SK-N-MC (cell line): ENCODE results near the gene DDX43.
A peak's percentile ranks its signal among the peaks of the same experiment; 100 is the strongest.
"Not testable (repeated sequence)": the region's sequence is repeated elsewhere in the genome, so short reads cannot be mapped to it uniquely, and the experiment has no call there.

Source experiments
- DNase-seq: peaks from one replicate; pipeline ENCODE4 v3.0.0-alpha.2; 2011; ENCODE audit warnings: low read depth, low spot score
- H3K27ac ChIP-seq: fragments of 200-600 bp; sonication (generic); 2 replicates; pipeline ENCODE4 v1.5.1; 2016; ENCODE audit warnings: mixed run types
- H3K36me3 ChIP-seq: fragments of 200-600 bp; sonication (generic); 2 replicates; pipeline ENCODE4 v1.6.1; 2017; ENCODE audit warnings: antibody characterized with exemption, low read length, mixed read lengths; ENCODE audit not compliant: insufficient read depth
- H3K4me3 ChIP-seq: fragments of 200-600 bp; sonication (generic); 2 replicates; pipeline ENCODE4 v1.5.1; 2016
- H3K9ac ChIP-seq: fragments of 200-600 bp; sonication (generic); 2 replicates; pipeline ENCODE4 v1.8.0; 2017; ENCODE audit warnings: mixed run types, mixed read lengths; ENCODE audit not compliant: insufficient read length
- H3K9me3 ChIP-seq: fragments of 200-600 bp; sonication (generic); 2 replicates; pipeline ENCODE4 v1.6.1; 2017; ENCODE audit warnings: low read depth, mild to moderate bottlenecking, antibody characterized with exemption, low read length, moderate library complexity, mixed read lengths
- EZH2 ChIP-seq: fragments of 200-600 bp; sonication (generic); IDR thresholded peaks from one replicate; pipeline ENCODE4 v1.6.1; 2017; ENCODE audit warnings: antibody characterized with exemption
- FOXP2 ChIP-seq: optimal IDR thresholded peaks from 2 replicates; pipeline ENCODE3; 2011; ENCODE audit warnings: mild to moderate bottlenecking, moderate library complexity; ENCODE audit not compliant: insufficient read depth; ENCODE audit errors: extremely low read length, control extremely low read depth
- POLR2AphosphoS5 ChIP-seq: IDR thresholded peaks from 2 replicates; pipeline ENCODE4 v1.6.1; 2012; ENCODE audit warnings: mild to moderate bottlenecking, low read depth, low read length, borderline replicate concordance

The DDX43 gene

GRCh38 chr6:73451223-73452106 is 56.8 kb downstream of the DDX43 start:
- H3K36me3 ChIP-seq: no peaks in the 10 kb centered on the region
- no peak for DNase-seq
- H3K27ac ChIP-seq: no peak overlapping the region
- H3K9me3 ChIP-seq: no peaks in the 10 kb centered on the region
- no peak for TF ChIP-seq EZH2
- no peak for TF ChIP-seq FOXP2
- no peak for TF ChIP-seq POLR2AphosphoS5
- H3K4me3 ChIP-seq: no peak overlapping the region
- no peak overlapping the region for H3K9ac ChIP-seq

GRCh38 chr6:73452107-73452461 is 57.5 kb downstream of the DDX43 start, which contains the start of gene CGAS:
Gene CGAS (minus strand): TSS chr6:73452297. CDS start chr6:73452181, 116 bp downstream.
- no peak within 1 kb of the TSS for H3K27ac ChIP-seq
- no peaks in the 10 kb centered on the region for H3K36me3 ChIP-seq
- DNase-seq: no peak
- H3K4me3 ChIP-seq: no peak within 1 kb of the TSS
- TF ChIP-seq EZH2 (no peak), POLR2AphosphoS5 (no peak), FOXP2 (no peak)
- H3K9me3 ChIP-seq: no peaks in the 10 kb centered on the region
- H3K9ac ChIP-seq: no peak within 1 kb of the TSS

GRCh38 chr6:73455865-73456629 is 61.4 kb downstream of the DDX43 start:
- TF ChIP-seq EZH2: no peak
- H3K4me3 ChIP-seq: no peak overlapping the region
- no peaks in the 10 kb centered on the region for H3K9me3 ChIP-seq
- H3K36me3 ChIP-seq: no peaks in the 10 kb centered on the region
- peak; percentile 26 for DNase-seq
- no peak overlapping the region for H3K9ac ChIP-seq
- no peak overlapping the region for H3K27ac ChIP-seq

DNA sequence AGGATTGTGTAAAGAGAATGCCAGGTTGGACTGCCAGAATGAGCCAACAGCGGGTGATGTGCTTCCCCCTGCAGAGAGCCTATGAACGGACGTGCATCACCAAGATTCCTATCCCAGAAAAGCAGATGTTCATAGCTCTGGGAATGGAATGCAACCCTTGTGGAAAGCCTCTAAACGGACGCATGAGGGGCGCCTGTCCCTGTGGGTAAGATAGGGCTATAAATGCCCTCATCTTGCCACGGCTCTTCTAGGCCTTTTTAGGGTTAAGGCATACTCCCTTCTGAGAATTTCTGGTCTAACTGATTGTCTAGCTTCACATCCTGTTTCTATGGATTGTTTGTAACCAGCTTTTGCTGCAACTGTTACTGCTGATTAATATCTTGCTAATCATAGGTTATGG is 64.8 kb downstream of the DDX43 start:
- not testable (repeated sequence) for H3K4me3 ChIP-seq, DNase-seq, H3K27ac ChIP-seq, H3K36me3 ChIP-seq, H3K9me3 ChIP-seq, H3K9ac ChIP-seq

- H3K9me3 ChIP-seq: no peaks in the 10 kb centered on the region
- H3K27ac ChIP-seq: no peak overlapping the region
- no peak for TF ChIP-seq EZH2
- no peak for TF ChIP-seq POLR2AphosphoS5
- TF ChIP-seq FOXP2: no peak
- H3K36me3 ChIP-seq: peaks cover 10% of the 10 kb centered on the region
- no peak overlapping the region for H3K9ac ChIP-seq
- no peak for DNase-seq
- H3K4me3 ChIP-seq: no peak overlapping the region
Measured at GRCh38 chr6:73460056-73460455, 65.4 kb downstream of the DDX43 start.

DNA sequence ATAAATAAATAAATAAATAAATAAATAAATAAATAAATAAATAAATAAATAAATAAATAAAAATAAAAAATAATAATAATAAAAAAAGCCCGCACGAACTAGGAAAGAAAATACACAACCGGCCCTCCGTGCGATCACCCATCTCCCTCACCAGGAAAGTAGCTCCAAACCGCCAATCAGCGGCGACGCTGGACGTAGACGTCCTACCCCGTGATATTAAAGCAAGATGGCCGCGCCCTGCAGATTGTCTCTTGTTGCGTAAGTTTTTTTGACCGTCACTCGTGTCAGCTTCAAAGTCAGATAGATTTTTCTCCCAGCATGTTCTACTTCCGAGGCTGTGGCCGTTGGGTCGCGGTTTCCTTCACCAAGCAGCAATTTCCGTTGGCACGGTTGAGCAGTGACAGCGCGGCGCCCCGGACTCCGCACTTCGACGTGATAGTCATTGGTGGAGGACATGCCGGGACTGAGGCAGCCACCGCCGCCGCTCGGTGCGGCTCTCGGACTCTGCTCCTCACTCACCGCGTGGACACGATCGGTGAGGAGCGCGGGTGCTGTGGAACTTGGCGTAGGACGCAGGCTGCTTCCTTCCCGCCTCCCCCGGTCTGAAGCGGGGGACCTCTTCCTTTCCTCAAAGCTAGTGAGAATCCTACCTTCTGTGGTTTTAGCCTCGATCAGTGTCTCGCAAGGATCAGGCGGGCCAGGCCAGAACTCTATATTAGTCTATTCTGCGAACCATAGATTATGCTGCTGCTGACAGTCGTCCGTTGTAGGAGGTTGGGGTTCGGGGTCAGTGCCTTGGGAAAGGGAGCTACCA is 67.1 kb downstream of the DDX43 start, which contains the start of gene MTO1:
MTO1 (plus strand) TSS at position 201 of the 814 bp plus-strand sequence; CDS start at position 319, 118 bp downstream.
- Histone ChIP-seq H3K9me3 (no peaks in the 10 kb centered on the region), H3K36me3 (peaks cover 17% of the 10 kb centered on the region), H3K27ac (peak within 1 kb of the TSS; percentile 96), H3K9ac (peak within 1 kb of the TSS; percentile 99), H3K4me3 (peak within 1 kb of the TSS; percentile 100)
- DNase-seq: peak; percentile 55
- TF ChIP-seq POLR2AphosphoS5 (peak; percentile 98), FOXP2 (no peak), EZH2 (no peak)
